Ramos (cell line): ENCODE results near the gene SPIRE1.
"Not testable (repeated sequence)": the region's sequence is repeated elsewhere in the genome, so short reads cannot be mapped to it uniquely, and the experiment has no call there.

Experiments
- in situ Hi-C: fragments of 300-500 bp; cut with MboI; formaldehyde crosslinking; loops from one replicate; pipeline ENCODE4 v1.14.3; 2022; ENCODE audit warnings: low sequenced_read_pairs; ENCODE audit not compliant: unreplicated experiment

Gene SPIRE1

GRCh38 chr18:12560600-12560999, 97.3 kb downstream of the SPIRE1 start:
- in situ Hi-C loops = not testable (repeated sequence)

- in situ Hi-C loops = no loop called here
Measured at GRCh38 chr18:12559319-12559718, 98.6 kb downstream of the SPIRE1 start.

- in situ Hi-C loops = no loop called here
Measured at GRCh38 chr18:12556946-12557806, 100.7 kb downstream of the SPIRE1 start.

- in situ Hi-C loops = no loop called here
Measured at GRCh38 chr18:12554796-12555388, 103.0 kb downstream of the SPIRE1 start.

DNA sequence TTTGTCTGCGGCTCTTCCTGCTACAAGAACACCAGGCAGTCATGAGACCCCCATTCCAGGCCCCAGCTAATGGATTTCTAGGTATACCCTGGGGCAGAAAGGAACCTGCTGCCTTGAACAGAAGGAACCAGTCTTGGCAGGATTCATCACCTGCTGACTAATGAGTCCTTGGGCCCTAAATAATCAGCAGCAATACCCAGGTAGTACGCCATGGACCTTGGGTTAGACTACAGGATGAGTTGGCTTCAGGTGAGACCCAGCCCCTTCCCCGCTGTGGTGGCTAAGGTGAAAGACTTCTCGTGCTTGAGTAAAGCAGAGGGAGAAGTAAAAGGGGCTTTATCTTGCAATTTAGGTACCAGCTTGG, 105.0 kb downstream of the SPIRE1 start:
- in situ Hi-C loops = no loop called here

DNA sequence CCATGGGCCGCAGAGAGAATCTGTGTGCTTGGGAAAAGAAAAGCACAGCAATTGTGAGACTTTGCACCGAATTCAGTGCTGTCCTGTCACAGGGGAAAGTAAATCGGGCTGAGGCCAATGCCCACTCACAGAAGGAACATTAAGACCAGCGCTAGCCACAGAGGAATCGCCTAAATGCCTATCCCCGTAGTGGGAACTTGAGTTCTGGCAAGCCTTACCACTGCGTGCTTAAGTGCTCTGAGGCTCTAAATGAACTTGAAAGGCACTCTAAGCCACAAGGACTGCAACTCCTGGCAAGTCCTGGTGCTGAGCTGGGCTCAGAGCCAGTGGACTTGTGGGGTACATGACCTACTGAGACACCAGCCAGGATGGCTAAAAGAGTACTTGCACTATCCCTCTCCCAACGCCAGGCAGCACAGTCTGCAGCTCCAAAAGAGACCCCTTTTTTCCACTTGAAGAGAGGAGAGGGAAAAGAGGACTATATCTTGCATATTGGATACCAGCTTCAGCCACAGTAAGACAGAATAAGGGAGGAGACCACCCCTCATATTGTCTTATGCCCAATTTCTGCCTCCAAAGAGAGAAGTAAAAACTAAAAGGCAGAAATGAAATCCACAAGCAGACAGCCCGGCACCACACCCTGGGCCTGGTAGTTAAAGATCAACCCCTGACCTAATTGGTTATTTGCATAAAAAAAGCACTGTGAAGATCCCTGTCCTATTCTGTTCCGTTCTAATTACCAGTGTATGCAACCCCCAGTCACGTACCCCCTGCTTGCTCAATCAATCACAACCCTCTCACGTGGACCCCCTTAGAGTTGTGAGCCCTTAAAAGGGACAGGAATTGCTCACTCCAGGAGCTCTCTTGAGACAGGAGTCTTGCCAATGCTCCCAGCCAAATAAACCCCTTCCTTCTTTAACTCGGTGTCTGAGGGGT, 105.7 kb downstream of the SPIRE1 start:
- in situ Hi-C loops = not testable (repeated sequence)

DNA sequence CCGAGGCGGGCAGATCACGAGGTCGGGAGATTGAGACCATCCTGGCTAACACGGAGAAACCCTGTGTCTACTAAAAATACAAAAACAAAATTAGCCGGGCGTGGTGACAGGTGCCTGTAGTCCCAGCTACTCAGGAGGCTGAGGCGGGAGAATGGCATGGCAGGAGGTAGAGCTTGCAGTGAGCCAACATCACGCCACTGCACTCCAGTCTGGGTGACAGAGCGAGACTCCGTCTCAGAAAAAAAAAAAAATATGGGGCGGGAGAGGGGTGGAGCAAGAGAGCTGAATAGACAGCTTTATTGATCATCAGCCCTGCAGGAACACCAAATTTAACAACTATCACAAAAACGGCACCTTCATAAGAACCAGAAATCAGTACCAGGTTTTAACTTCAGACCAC, 106.4 kb downstream of the SPIRE1 start:
- in situ Hi-C loops = not testable (repeated sequence)

GRCh38 chr18:12543697-12544096, 114.2 kb downstream of the SPIRE1 start:
- in situ Hi-C loops = no loop called here

DNA sequence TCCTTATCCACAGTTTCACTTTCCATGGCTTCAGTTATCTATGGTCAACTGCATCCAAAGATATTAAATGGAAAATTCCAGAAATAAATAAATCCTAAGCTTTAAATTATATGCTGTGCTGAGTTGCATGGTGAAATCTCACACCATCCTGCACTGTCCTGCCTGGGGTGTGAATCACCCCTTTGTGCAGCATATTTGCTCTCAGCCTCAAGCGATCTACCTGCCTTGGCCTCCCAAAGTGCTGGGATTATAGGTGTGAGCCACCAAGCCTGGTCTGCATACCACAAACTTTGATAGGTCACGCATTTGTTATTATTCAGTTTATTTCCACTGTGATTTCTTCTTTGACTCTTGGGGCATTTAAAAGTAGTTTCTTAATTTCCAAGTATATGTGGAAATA, 117.2 kb downstream of the SPIRE1 start:
- in situ Hi-C loops = no loop called here

DNA sequence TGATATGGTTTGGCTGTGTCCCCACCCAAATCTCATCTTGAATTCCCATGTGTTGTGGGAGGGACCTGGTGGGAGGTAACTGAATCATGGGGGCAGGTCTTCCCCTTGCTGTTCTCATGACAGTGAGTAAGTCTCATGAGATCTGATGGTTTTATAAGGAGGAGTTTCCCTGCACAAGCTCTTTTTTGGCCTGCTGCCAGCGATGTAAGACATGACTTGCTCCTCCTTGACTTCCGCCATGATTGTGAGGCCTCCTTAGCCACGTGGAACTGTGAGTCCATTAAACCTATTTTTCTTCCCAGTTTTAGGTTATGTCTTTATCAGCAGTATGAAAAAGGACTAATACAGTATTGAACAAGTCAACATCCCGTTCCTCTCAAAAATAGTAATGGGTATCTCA, 118.7 kb downstream of the SPIRE1 start:
- in situ Hi-C loops = not testable (repeated sequence)

DNA sequence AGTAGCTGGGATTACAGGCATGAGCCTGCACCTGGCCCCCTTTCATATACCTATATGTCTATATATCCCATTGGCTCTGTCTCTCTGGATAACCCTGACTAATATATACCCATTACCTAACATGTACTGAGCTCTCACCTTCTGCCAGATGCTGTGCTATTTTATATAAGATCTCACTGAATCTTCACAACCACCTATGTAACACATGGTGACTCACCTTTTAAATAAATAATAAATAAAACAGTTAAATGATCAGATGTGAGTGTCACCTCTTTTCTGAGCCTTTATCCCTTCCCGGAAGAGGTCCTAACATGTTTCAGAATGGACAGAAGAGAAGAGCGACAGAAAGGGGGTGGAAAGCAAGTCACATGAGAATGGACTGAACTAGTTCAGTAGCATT, 123.1 kb downstream of the SPIRE1 start:
- in situ Hi-C loops = no loop called here

- in situ Hi-C loops = no loop called here
Measured at GRCh38 chr18:12532661-12533060, 125.2 kb downstream of the SPIRE1 start.

- in situ Hi-C loops = no loop called here
Measured at GRCh38 chr18:12531749-12532148, 126.2 kb downstream of the SPIRE1 start.

GRCh38 chr18:12520442-12520992, 137.4 kb downstream of the SPIRE1 start:
- in situ Hi-C loops = no loop called here

- in situ Hi-C loops = no loop called here
Measured at GRCh38 chr18:12518832-12519531, 138.9 kb downstream of the SPIRE1 start.

GRCh38 chr18:12518326-12518725, 139.6 kb downstream of the SPIRE1 start:
- in situ Hi-C loops = no loop called here

GRCh38 chr18:12517142-12517825, 140.6 kb downstream of the SPIRE1 start:
- in situ Hi-C loops = no loop called here

DNA sequence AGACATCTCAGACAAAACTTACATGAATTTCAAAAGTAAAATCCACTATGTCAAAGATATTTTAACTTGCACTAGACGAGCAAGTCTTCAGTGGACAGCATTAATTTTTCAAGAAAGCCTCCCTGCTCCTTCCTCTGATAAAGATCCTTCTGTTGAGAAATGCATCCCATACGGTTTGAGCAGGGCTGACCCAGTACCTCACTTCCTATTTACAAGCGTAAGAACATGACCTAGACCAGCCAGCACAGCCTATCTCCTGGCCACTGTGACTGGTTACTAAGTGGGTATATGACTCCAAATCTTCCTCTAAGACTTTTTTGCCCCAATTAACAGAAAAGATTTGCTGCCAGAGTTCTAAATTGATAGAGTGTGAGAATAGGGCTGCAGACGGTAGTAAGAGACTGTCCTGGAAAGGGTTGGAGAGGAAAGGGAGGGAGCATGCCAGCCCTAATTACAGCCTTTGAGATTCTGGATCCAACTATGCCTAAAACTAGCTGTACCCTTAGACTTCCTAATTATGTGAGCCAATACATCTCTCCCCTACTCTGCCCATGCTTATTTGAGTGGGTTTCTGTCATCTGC, 141.8 kb downstream of the SPIRE1 start:
- in situ Hi-C loops = no loop called here

DNA sequence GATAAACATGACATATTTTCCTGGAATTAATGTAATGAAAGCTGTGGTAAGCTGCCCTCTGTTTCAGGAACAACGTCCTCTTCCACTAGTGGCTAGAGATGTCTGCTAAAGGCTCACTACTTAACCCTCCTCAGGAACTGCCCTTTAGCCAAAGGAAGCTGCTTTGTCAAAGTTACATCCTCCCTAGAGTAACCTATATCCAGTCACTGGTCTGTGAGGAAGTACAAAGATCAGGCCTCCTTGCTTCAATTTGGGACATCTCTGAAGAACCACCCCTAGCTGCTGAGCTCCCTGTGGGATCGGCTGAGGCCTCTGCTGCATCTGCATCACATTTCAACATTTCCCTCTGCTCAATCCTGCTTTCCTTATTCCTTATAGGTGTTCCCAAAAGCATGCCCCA, 142.4 kb downstream of the SPIRE1 start:
- in situ Hi-C loops = no loop called here
